Lung (tissue), 12 donors: Measurements from ENCODE around the gene RER1. TPM values are rescaled to one million over a fixed set of nuclear protein-coding genes. Genes with fewer than 3 reads are reported as not detected.

ENCODE experiments used
- ATAC-seq: fragments of 200-7000 bp; cut with Tn5 transposase; one replicate; pipeline ENCODE4 v1.9.1; 2020; ENCODE audit warnings: moderate number of reproducible peaks; ENCODE audit not compliant: insufficient read depth, low FRiP score
- DNase-seq, 3 donors: peaks; one replicate each; pipeline ENCODE4 v3.0.0-alpha.2; 2013 to 2017
- H3K27ac ChIP-seq, 2 donors: one replicate each; pipeline ENCODE4 v1.5.1; 2013; ENCODE audit warnings: mild to moderate bottlenecking in 2 of 2, moderate library complexity in 2 of 2, control low read depth in 1 of 2, inconsistent platforms in 1 of 2, low read depth in 1 of 2, low read length in 1 of 2
- H3K27me3 ChIP-seq, 3 donors: one replicate each; pipeline ENCODE4 v1.5.1; 2013; ENCODE audit warnings: low read length in 2 of 3; ENCODE audit not compliant: control insufficient read depth in 3 of 3, insufficient read depth in 3 of 3
- H3K36me3 ChIP-seq, 4 donors: one replicate each; pipeline ENCODE4 v1.5.1; 2013; ENCODE audit warnings: low read length in 4 of 4, mild to moderate bottlenecking in 1 of 4, moderate library complexity in 1 of 4; ENCODE audit not compliant: control insufficient read depth in 4 of 4, insufficient read depth in 4 of 4
- H3K4me1 ChIP-seq, 5 donors: one replicate each; pipeline ENCODE4 v1.5.1; 2013; ENCODE audit warnings: low read length in 5 of 5, mild to moderate bottlenecking in 2 of 5, moderate library complexity in 1 of 5; ENCODE audit not compliant: control insufficient read depth in 5 of 5, insufficient read depth in 5 of 5
- H3K4me3 ChIP-seq: one replicate; pipeline ENCODE4 v1.5.1; 2013; ENCODE audit warnings: mild to moderate bottlenecking, control low read depth, moderate library complexity
- H3K9ac ChIP-seq, 2 donors: one replicate each; pipeline ENCODE4 v1.5.1; 2013; ENCODE audit warnings: low read length in 2 of 2, control low read depth in 1 of 2; ENCODE audit not compliant: insufficient read depth in 1 of 2
- H3K9me3 ChIP-seq, 4 donors: one replicate each; pipeline ENCODE4 v1.5.1; 2013; ENCODE audit warnings: low read length in 3 of 4, mild to moderate bottlenecking in 1 of 4, moderate library complexity in 1 of 4; ENCODE audit not compliant: control insufficient read depth in 4 of 4, insufficient read depth in 3 of 4
- CTCF ChIP-seq: IDR thresholded peaks from 2 replicates; pipeline ENCODE4 v1.5.1; 2012; ENCODE audit warnings: mild to moderate bottlenecking; ENCODE audit errors: control extremely low read depth, extremely low read depth
- WGBS, 2 donors: extraction: QIAGEN DNeasy Blood & Tissue Kit; methylation state at CpG; one replicate each; pipeline ENCODE4 v1.1.7; 2013; 5-methylcytosine and 5-hydroxymethylcytosine counted together
- polyA plus RNA-seq, 2 donors: library from polyadenylated mRNA; stranded (reverse); fragments of 200-250 nt; gene quantifications; one replicate each; pipeline ENCODE4 v1.2.1, GENCODE V29; 2013
- total RNA-seq, 2 donors: library from RNA; depleted of rRNA in 1 of 2; stranded (reverse); fragments of >200 nt in 1 of 2; gene quantifications; one replicate each; pipeline ENCODE4 v1.2.1, GENCODE V29; 2014 to 2021
- donor health status: control.
- donor health status: control.
- donor health status: Bipolar disorder and iron deficiency.
- donor health status: healthy.
- donor health status: DM: yes; HTN: yes; CAD: no.

Gene RER1
- total and polyA plus RNA-seq, 4 donors = 71.7 to 134 (median 87.9) TPM

GRCh38 chr1:2352341-2352896 is 39.2 kb upstream of the RER1 start:
- no peak for TF ChIP-seq CTCF
- Histone ChIP-seq H3K9ac (no peak overlapping the region), H3K27me3 (no peaks in the 10 kb centered on the region), H3K36me3 (no peaks in the 10 kb centered on the region), H3K27ac (no peak overlapping the region), H3K9me3 (peaks cover 0 to 5% (median 0%) of the 10 kb centered on the region in 4 donors), H3K4me1 (peaks cover 0 to 9% (median 0%) of the 10 kb centered on the region in 5 donors), H3K4me3 (no peak overlapping the region)
- no peak for ATAC-seq
- 90 to 95% methylated on average over 11 of the region's 11 CpGs for WGBS, 2 donors
- DNase-seq = no peak

- ATAC-seq (no peak), DNase-seq (no peak)
- H3K36me3 ChIP-seq = no peaks in the 10 kb centered on the region
- H3K9ac ChIP-seq = no peak overlapping the region
- H3K27me3 ChIP-seq = no peaks in the 10 kb centered on the region
- peaks cover 0 to 9% (median 0%) of the 10 kb centered on the region in 5 donors for H3K4me1 ChIP-seq
- H3K9me3 ChIP-seq = peaks cover 0 to 5% (median 0%) of the 10 kb centered on the region in 4 donors
- no peak overlapping the region for H3K27ac ChIP-seq
- no peak overlapping the region for H3K4me3 ChIP-seq
- TF ChIP-seq CTCF = no peak
- 83 to 93% methylated on average over 21 of the region's 21 CpGs for WGBS, 2 donors
Measured at GRCh38 chr1:2352897-2353550, 38.6 kb upstream of the RER1 start.

GRCh38 chr1:2353551-2354438 is 37.8 kb upstream of the RER1 start:
- H3K27ac ChIP-seq = no peak overlapping the region
- ATAC-seq (no peak), DNase-seq (no peak)
- no peak for TF ChIP-seq CTCF
- no peak overlapping the region for H3K9ac ChIP-seq
- 84 to 88% methylated on average over 28 of the region's 28 CpGs for WGBS, 2 donors
- no peak overlapping the region for H3K4me3 ChIP-seq
- no peaks in the 10 kb centered on the region for H3K9me3 ChIP-seq
- peaks cover 0 to 2% (median 0%) of the 10 kb centered on the region in 4 donors for H3K36me3 ChIP-seq
- H3K4me1 ChIP-seq = peaks cover 0 to 9% (median 0%) of the 10 kb centered on the region in 5 donors
- no peaks in the 10 kb centered on the region for H3K27me3 ChIP-seq
